SU-DHL-6 (cell line): ENCODE measurements around the gene C1S.

ENCODE experiments used
- H2AFZ ChIP-seq: fragments of 200-600 bp; sonication (generic); 2 replicates; pipeline ENCODE4 v1.6.1; 2014; ENCODE audit warnings: low read depth, mild to moderate bottlenecking, moderate library complexity, mixed read lengths, antibody characterized with exemption, low read length; ENCODE audit not compliant: severe bottlenecking
- H3F3A ChIP-seq: fragments of 200-600 bp; shearing (Covaris generic); 2 replicates; pipeline ENCODE4 v1.6.0; 2016; ENCODE audit warnings: antibody characterized with exemption, mild to moderate bottlenecking; ENCODE audit not compliant: insufficient read depth
- H3K27ac ChIP-seq: fragments of 200-600 bp; sonication (generic); 2 replicates; pipeline ENCODE4 v1.5.1; 2016; ENCODE audit warnings: low read depth, mild to moderate bottlenecking, low read length, moderate library complexity, mixed read lengths
- H3K27me3 ChIP-seq: fragments of 200-600 bp; sonication (generic), shearing (Covaris generic); 2 replicates; pipeline ENCODE4 v1.6.0; 2014; ENCODE audit warnings: mild to moderate bottlenecking, low read length
- H3K36me3 ChIP-seq: fragments of 200-600 bp; sonication (generic); 2 replicates; pipeline ENCODE4 v1.6.1; 2014; ENCODE audit warnings: mild to moderate bottlenecking, low read length, mixed read lengths
- H3K4me2 ChIP-seq: fragments of 300-600, 200-600 bp; shearing (Covaris generic), sonication (generic); 2 replicates; pipeline ENCODE4 v1.6.0; 2014; ENCODE audit warnings: low read length, low read depth, mild to moderate bottlenecking; ENCODE audit not compliant: poor library complexity, severe bottlenecking
- H3K4me3 ChIP-seq: fragments of 200-600 bp; sonication (generic); 2 replicates; pipeline ENCODE4 v1.5.1; 2014; ENCODE audit warnings: antibody characterized with exemption, low read length, mild to moderate bottlenecking, mixed read lengths; ENCODE audit not compliant: insufficient read depth, poor library complexity, severe bottlenecking
- H3K79me2 ChIP-seq: fragments of 200-600 bp; sonication (generic); 2 replicates; pipeline ENCODE4 v1.6.1; 2014; ENCODE audit warnings: mild to moderate bottlenecking, low read length, moderate library complexity; ENCODE audit not compliant: insufficient read depth
- H3K9ac ChIP-seq: fragments of 200-600 bp; sonication (generic); 2 replicates; pipeline ENCODE4 v1.7.0; 2014; ENCODE audit warnings: mild to moderate bottlenecking, low read length
- H3K9me2 ChIP-seq: fragments of 200-600 bp; sonication (generic); replicated peaks from 2 replicates; pipeline ENCODE4 v1.6.1; 2014; ENCODE audit warnings: low read length; ENCODE audit not compliant: insufficient read depth
- H3K9me3 ChIP-seq: fragments of 200-600 bp; sonication (generic); 2 replicates; pipeline ENCODE4 v1.6.1; 2014; ENCODE audit warnings: low read length, mixed read lengths; ENCODE audit not compliant: insufficient read depth
- H4K20me1 ChIP-seq: fragments of 200-600 bp; sonication (generic); 2 replicates; pipeline ENCODE4 v1.6.1; 2014; ENCODE audit warnings: low read depth, mild to moderate bottlenecking, antibody characterized with exemption, low read length, moderate library complexity, mixed read lengths
- EZH2phosphoT487 ChIP-seq: fragments of 200-600 bp; sonication (generic), shearing (Covaris generic); conservative IDR thresholded peaks from 2 replicates; pipeline ENCODE4 v1.6.1; 2018; ENCODE audit warnings: mild to moderate bottlenecking, antibody characterized with exemption, low read length, moderate library complexity, mixed read lengths
- TF ChIP-seq, protein P1 (sequence below): fragments of 200-600 bp; sonication (generic); IDR thresholded peaks from one replicate; pipeline ENCODE4 v1.5.1; 2017; ENCODE audit warnings: antibody characterized with exemption, mild to moderate bottlenecking, low read length, moderate library complexity; ENCODE audit not compliant: insufficient read depth, poor library complexity, severe bottlenecking

Gene C1S

DNA sequence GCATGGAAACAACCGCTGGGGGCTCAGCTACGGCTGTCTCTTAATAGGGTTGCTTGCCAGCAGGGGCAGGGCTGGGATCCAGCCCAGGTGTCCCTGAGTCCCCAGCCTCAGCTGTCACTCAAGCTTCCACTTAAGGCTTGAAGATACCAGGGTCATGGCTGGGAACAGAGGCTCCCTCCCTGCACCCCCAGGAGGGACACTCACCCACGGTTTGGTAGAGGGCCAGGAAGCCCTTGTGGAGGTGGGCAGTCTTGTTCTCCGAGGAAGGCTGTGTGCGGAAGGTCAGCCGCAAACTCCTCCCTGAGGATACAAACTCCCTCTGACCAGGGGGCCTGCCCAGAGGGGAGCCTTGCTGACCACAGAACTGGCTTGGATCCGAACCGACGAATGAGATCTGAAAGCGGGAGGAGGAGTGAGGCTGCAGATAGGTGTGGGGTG is 41.2 kb downstream of the C1S start:
- Histone ChIP-seq H3K4me3 (no peak overlapping the region), H3F3A (no peaks in the 10 kb centered on the region), H3K9me3 (peaks cover 7% of the 10 kb centered on the region), H3K9ac (no peak overlapping the region), H3K4me2 (no peak overlapping the region), H3K27me3 (no peaks in the 10 kb centered on the region), H3K36me3 (no peaks in the 10 kb centered on the region; the same call in 1 of the 2 replicates), H3K27ac (no peak overlapping the region), H4K20me1 (no peaks in the 10 kb centered on the region), H3K9me2 (no peaks in the 10 kb centered on the region), H3K79me2 (no peaks in the 10 kb centered on the region), H2AFZ (no peak overlapping the region)
- TF ChIP-seq, protein P1, sequence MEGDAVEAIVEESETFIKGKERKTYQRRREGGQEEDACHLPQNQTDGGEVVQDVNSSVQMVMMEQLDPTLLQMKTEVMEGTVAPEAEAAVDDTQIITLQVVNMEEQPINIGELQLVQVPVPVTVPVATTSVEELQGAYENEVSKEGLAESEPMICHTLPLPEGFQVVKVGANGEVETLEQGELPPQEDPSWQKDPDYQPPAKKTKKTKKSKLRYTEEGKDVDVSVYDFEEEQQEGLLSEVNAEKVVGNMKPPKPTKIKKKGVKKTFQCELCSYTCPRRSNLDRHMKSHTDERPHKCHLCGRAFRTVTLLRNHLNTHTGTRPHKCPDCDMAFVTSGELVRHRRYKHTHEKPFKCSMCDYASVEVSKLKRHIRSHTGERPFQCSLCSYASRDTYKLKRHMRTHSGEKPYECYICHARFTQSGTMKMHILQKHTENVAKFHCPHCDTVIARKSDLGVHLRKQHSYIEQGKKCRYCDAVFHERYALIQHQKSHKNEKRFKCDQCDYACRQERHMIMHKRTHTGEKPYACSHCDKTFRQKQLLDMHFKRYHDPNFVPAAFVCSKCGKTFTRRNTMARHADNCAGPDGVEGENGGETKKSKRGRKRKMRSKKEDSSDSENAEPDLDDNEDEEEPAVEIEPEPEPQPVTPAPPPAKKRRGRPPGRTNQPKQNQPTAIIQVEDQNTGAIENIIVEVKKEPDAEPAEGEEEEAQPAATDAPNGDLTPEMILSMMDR, result no peak
- TF ChIP-seq EZH2phosphoT487, result no peak

DNA sequence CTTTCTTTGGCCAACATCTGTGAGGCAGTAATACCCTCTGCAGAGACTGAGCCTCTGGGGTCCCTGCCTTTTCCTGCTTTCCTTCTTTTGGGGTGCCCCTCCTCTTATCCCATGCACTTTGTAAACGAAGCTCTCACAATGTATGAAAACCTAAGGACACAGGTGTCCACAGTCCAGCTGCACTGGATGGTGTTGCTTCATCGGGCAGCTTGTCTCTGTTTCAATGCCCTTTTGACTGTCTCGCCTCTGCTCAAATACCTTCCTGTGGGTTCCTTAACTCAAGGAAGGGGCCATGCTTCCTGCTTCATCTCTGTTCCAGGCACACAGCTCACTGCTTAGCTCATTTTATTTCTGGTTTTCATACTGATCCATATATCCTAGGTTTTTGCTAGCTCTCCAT is 42.1 kb downstream of the C1S start:
- H3K27me3 ChIP-seq, result no peaks in the 10 kb centered on the region
- no peak overlapping the region for H2AFZ ChIP-seq
- H3F3A ChIP-seq, result no peaks in the 10 kb centered on the region; the same call in 1 of the 2 replicates
- H3K9me3 ChIP-seq, result peaks cover 7% of the 10 kb centered on the region
- no peak overlapping the region for H3K27ac ChIP-seq
- no peaks in the 10 kb centered on the region for H3K9me2 ChIP-seq
- TF ChIP-seq EZH2phosphoT487, result no peak
- TF ChIP-seq, protein P1, result no peak
- no peak overlapping the region for H3K4me2 ChIP-seq
- H3K9ac ChIP-seq, result no peak overlapping the region
- no peaks in the 10 kb centered on the region for H4K20me1 ChIP-seq
- H3K36me3 ChIP-seq, result no peaks in the 10 kb centered on the region; the same call in 1 of the 2 replicates
- no peak overlapping the region for H3K4me3 ChIP-seq
- no peaks in the 10 kb centered on the region for H3K79me2 ChIP-seq

DNA sequence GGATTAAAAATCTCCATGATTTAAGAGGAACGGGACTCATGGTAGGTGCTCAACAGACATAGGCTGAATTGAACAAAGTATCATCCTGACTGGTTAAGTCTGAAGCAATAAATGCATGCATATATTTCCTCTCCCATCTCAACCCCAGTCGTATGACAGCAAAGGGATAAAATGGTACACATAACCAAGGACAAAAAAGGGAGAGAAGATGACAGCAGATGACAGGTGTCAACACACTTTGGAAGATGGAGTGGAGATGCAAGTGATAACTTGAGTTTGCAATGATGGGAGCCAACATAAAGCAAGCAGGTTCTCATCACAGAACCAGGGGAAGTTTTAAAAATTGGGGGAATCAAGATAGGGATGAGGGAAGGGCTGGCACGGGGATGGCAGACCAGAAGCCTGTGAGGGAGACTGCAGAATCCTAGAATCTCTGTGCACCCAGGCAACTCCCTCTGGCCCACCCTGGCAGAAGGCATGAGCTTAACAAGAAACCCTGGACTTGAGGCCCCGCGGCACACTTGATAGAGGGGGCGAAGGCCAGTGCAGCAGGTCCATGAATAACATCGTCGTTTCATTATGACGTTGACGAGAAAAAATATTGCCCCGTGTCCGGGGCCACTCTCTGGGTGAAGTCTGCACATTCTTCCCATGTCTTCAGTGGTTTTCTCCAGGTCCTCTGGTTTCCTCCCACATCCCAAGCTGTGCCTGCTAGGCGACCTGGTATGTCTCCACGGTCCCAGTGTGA is 43.5 kb downstream of the C1S start:
- H3K4me2 ChIP-seq, result no peak overlapping the region
- H3K36me3 ChIP-seq, result no peaks in the 10 kb centered on the region; the same call in 1 of the 2 replicates
- no peaks in the 10 kb centered on the region; the same call in 1 of the 2 replicates for H3F3A ChIP-seq
- H4K20me1 ChIP-seq, result no peaks in the 10 kb centered on the region
- no peaks in the 10 kb centered on the region for H3K79me2 ChIP-seq
- no peak overlapping the region for H3K9ac ChIP-seq
- H3K9me3 ChIP-seq, result peaks cover 7% of the 10 kb centered on the region
- H2AFZ ChIP-seq, result no peak overlapping the region
- H3K9me2 ChIP-seq, result no peaks in the 10 kb centered on the region
- no peaks in the 10 kb centered on the region for H3K27me3 ChIP-seq
- no peak overlapping the region for H3K27ac ChIP-seq
- H3K4me3 ChIP-seq, result no peak overlapping the region
- TF ChIP-seq, protein P1, result no peak
- no peak for TF ChIP-seq EZH2phosphoT487
